ENCODE results near the gene WAS. TPM values are rescaled to one million over a fixed set of nuclear protein-coding genes. Genes with fewer than 3 reads are reported as not detected.
"Not testable (repeated sequence)": the region's sequence is repeated elsewhere in the genome, so short reads cannot be mapped to it uniquely, and the experiment has no call there.

WAS gene
- total RNA-seq, 1 experiment from 2014 or later = 0.43 TPM

GRCh38 chrX:48659686-48660085, 23.9 kb upstream of the WAS start:
- CTCF ChIA-PET = not testable (repeated sequence)

GRCh38 chrX:48663241-48663640, 20.4 kb upstream of the WAS start:
- CTCF ChIA-PET = no interaction called here
- no peak for DNase-seq
- Mint-ChIP-seq H3K27ac (ENCODE audit: unreplicated experiment) (no peak overlapping the region), H3K4me1 (ENCODE audit: low read depth, unreplicated experiment) (no peaks in the 10 kb centered on the region), H3K9me3 (ENCODE audit: unreplicated experiment) (no peaks in the 10 kb centered on the region), H3K27me3 (ENCODE audit: insufficient read depth, unreplicated experiment) (no peaks in the 10 kb centered on the region), H3K36me3 (ENCODE audit: insufficient read depth, unreplicated experiment) (no peaks in the 10 kb centered on the region), H3K4me3 (ENCODE audit: unreplicated experiment) (no peak overlapping the region)
- no peaks in the 10 kb centered on the region for H3K4me1 ChIP-seq
- TF ChIP-seq CTCF (IDR thresholded peaks at IDR 0.05; ENCODE audit: insufficient read depth in 1 of 2, low read depth in 1 of 2, low read length in 1 of 2, severe bottlenecking in 1 of 2, unreplicated experiment in 1 of 2) = no peak
- no peaks in the 10 kb centered on the region for H3K27me3 ChIP-seq (replicated peaks; ENCODE audit: control insufficient read depth, insufficient read depth, low read length)
- H3K9me3 ChIP-seq = no peaks in the 10 kb centered on the region
- intact Hi-C loops (cut with micrococcal nuclease; ENCODE audit: unreplicated experiment) = no loop called here
- BruUV-seq (replicated peaks) = no TSS peak
- no peaks in the 10 kb centered on the region for H3K36me3 ChIP-seq (ENCODE audit: control insufficient read depth, insufficient read depth, low read length)
- H3K4me3 ChIP-seq (ENCODE audit: low read depth, low read length) = no peak overlapping the region
- POLR2A ChIA-PET = no interaction called here

More at GRCh38 chrX:48659686-48660085, 23.9 kb upstream of the WAS start:
- H3K4me3 Mint-ChIP-seq (ENCODE audit: unreplicated experiment); H3K4me3 ChIP-seq (ENCODE audit: low read depth, low read length); DNase-seq; H3K9me3 ChIP-seq; H3K4me1 Mint-ChIP-seq (ENCODE audit: low read depth, unreplicated experiment); H3K36me3 Mint-ChIP-seq (ENCODE audit: insufficient read depth, unreplicated experiment); H3K27ac Mint-ChIP-seq (ENCODE audit: unreplicated experiment); intact Hi-C loops (cut with micrococcal nuclease; ENCODE audit: unreplicated experiment); POLR2A ChIA-PET; H3K27me3 ChIP-seq (replicated peaks; ENCODE audit: control insufficient read depth, insufficient read depth, low read length); BruUV-seq (replicated peaks); H3K4me1 ChIP-seq; H3K27me3 Mint-ChIP-seq (ENCODE audit: insufficient read depth, unreplicated experiment); H3K36me3 ChIP-seq (ENCODE audit: control insufficient read depth, insufficient read depth, low read length); H3K9me3 Mint-ChIP-seq (ENCODE audit: unreplicated experiment): not testable (repeated sequence)

GRCh38 chrX:48664156-48664555, 19.4 kb upstream of the WAS start:
- no TSS peak for BruUV-seq (replicated peaks)
- H3K4me1 Mint-ChIP-seq (ENCODE audit: low read depth, unreplicated experiment) = no peaks in the 10 kb centered on the region

More at GRCh38 chrX:48664156-48664555, 19.4 kb upstream of the WAS start:
- Mint-ChIP-seq H3K27me3 (ENCODE audit: insufficient read depth, unreplicated experiment) (no peaks in the 10 kb centered on the region), H3K9me3 (ENCODE audit: unreplicated experiment) (no peaks in the 10 kb centered on the region), H3K36me3 (ENCODE audit: insufficient read depth, unreplicated experiment) (no peaks in the 10 kb centered on the region), H3K27ac (ENCODE audit: unreplicated experiment) (no peak overlapping the region), H3K4me3 (ENCODE audit: unreplicated experiment) (no peak overlapping the region)
- no peak for DNase-seq
- Histone ChIP-seq H3K4me3 (ENCODE audit: low read depth, low read length) (no peak overlapping the region), H3K4me1 (no peaks in the 10 kb centered on the region), H3K36me3 (ENCODE audit: control insufficient read depth, insufficient read depth, low read length) (no peaks in the 10 kb centered on the region), H3K27me3 (replicated peaks; ENCODE audit: control insufficient read depth, insufficient read depth, low read length) (no peaks in the 10 kb centered on the region), H3K9me3 (no peaks in the 10 kb centered on the region)
- ChIA-PET POLR2A (no interaction called here), CTCF (no interaction called here)
- TF ChIP-seq CTCF (IDR thresholded peaks at IDR 0.05; ENCODE audit: insufficient read depth in 1 of 2, low read depth in 1 of 2, low read length in 1 of 2, severe bottlenecking in 1 of 2, unreplicated experiment in 1 of 2) = no peak
- intact Hi-C loops (cut with micrococcal nuclease; ENCODE audit: unreplicated experiment) = no loop called here

Measured in Caco-2 (cell line).